K562 (cell line): ENCODE measurements around the gene RDH13. TPM values are rescaled to one million over a fixed set of nuclear protein-coding genes. Genes with fewer than 3 reads are reported as not detected.

Source experiments
- ATF1 ChIP-seq, 2 experiments: fragments of 450-650 bp in 1 of 2; IDR thresholded peaks; 2 replicates each; pipeline ENCODE4 v1.6.1; 2016; ENCODE audit warnings: missing compliant biosample characterization in 1 of 2, missing genetic modification characterization in 1 of 2
- CHCHD3 ChIP-seq: fragments of 250-450 bp; sonication (Bioruptor Pico); IDR thresholded peaks from 2 replicates; pipeline ENCODE4 v2.1.2; 2022; ENCODE audit warnings: mild to moderate bottlenecking
- CHD4 ChIP-seq: fragments of 200-600 bp; sonication (generic); IDR thresholded peaks from 3 replicates; pipeline ENCODE4 v1.6.1; 2012; ENCODE audit warnings: low read depth, mild to moderate bottlenecking, mixed read lengths, low read length, inconsistent platforms; ENCODE audit not compliant: insufficient read depth, insufficient replicate concordance, poor library complexity, severe bottlenecking
- CXXC5 ChIP-seq: fragments of 250-450 bp; sonication (Bioruptor Pico); IDR thresholded peaks from 2 replicates; pipeline ENCODE4 v1.8.0; 2022; ENCODE audit warnings: inconsistent platforms, mild to moderate bottlenecking, moderate library complexity
- DPF2 ChIP-seq: fragments of 450-650 bp; IDR thresholded peaks from 2 replicates; pipeline ENCODE4 v1.6.1; 2016
- HOXB6 ChIP-seq: fragments of 250-450 bp; sonication (Bioruptor Pico); IDR thresholded peaks from 2 replicates; pipeline ENCODE4 v1.5.1; 2022; ENCODE audit warnings: mild to moderate bottlenecking, borderline replicate concordance
- JUN ChIP-seq, 2 experiments: sonication (generic) in 1 of 2; formaldehyde crosslinking in 1 of 2; IDR thresholded peaks; 2 replicates each; pipeline versions ENCODE4 v1.6.1 to v1.8.0; 2012 to 2022; ENCODE audit warnings: borderline replicate concordance in 2 of 2, mild to moderate bottlenecking in 2 of 2, improper control_type of control experiment in 1 of 2, low read depth in 1 of 2, low read length in 1 of 2, missing genetic modification reagents in 1 of 2
- NFE2L1 ChIP-seq: fragments of 450-650 bp; IDR thresholded peaks from 2 replicates; pipeline ENCODE4 v1.6.1; 2016; ENCODE audit warnings: missing genetic modification characterization, low read depth, mild to moderate bottlenecking, missing compliant biosample characterization, moderate library complexity, borderline replicate concordance
- SMAD1 ChIP-seq: fragments of 150-350 bp; IDR thresholded peaks from 2 replicates; pipeline ENCODE4 v1.6.1; 2014; ENCODE audit warnings: low read length, low read depth; ENCODE audit not compliant: partially characterized antibody
- ZNF3 ChIP-seq: fragments of 250-450 bp; sonication (Bioruptor Pico); IDR thresholded peaks from 2 replicates; pipeline ENCODE4 v1.5.0; 2021; ENCODE audit warnings: mild to moderate bottlenecking, moderate library complexity
- polyA plus RNA-seq, 8 experiments: library from polyadenylated mRNA; depleted of rRNA in 4 of 8; stranded (reverse) in 5 of 8; unstranded in 3 of 8; fragments of >200 nt; fragmentation: Nextera tagmentation in 2 of 8; fragmentation: Illumina TruSeq in 1 of 8; extraction: Ambion mirVana in 2 of 8; extraction: Trizol in 1 of 8; gene quantifications; 2 replicates each; pipeline versions ENCODE4 v1.2.1 to v1.2.3, GENCODE V29; 2011 to 2014; ENCODE audit warnings: inconsistent platforms in 1 of 8, missing spikeins in 1 of 8
- total RNA-seq, 7 experiments: library from RNA; depleted of rRNA in 6 of 7; stranded (reverse); fragments of >200 nt in 6 of 7; fragmentation: Illumina TruSeq in 2 of 7; extraction: Trizol in 2 of 7; gene quantifications; 2 replicates each; pipeline versions ENCODE4 v1.2.1 to v1.2.3, GENCODE V29; 2011 to 2021; ENCODE audit warnings: low replicate concordance in 1 of 7
- TF ChIP-seq, protein P1 (sequence below): IDR thresholded peaks from 3 replicates; pipeline ENCODE4 v1.6.1; 2011; ENCODE audit warnings: borderline replicate concordance, mild to moderate bottlenecking, moderate library complexity; ENCODE audit not compliant: insufficient read length; ENCODE audit errors: extremely low read depth
- TF ChIP-seq, protein P2 (sequence below): sonication (generic); formaldehyde crosslinking; IDR thresholded peaks from 2 replicates; pipeline ENCODE4 v1.8.0; 2022; ENCODE audit warnings: mild to moderate bottlenecking, missing genetic modification reagents, borderline replicate concordance

The RDH13 gene
- total and polyA plus RNA-seq, 9 of the 15 experiments (the other 6 are each of a cell fraction or from before 2014, with no cell fraction given), result 7.5 to 70.3 (median 39.5) TPM

DNA sequence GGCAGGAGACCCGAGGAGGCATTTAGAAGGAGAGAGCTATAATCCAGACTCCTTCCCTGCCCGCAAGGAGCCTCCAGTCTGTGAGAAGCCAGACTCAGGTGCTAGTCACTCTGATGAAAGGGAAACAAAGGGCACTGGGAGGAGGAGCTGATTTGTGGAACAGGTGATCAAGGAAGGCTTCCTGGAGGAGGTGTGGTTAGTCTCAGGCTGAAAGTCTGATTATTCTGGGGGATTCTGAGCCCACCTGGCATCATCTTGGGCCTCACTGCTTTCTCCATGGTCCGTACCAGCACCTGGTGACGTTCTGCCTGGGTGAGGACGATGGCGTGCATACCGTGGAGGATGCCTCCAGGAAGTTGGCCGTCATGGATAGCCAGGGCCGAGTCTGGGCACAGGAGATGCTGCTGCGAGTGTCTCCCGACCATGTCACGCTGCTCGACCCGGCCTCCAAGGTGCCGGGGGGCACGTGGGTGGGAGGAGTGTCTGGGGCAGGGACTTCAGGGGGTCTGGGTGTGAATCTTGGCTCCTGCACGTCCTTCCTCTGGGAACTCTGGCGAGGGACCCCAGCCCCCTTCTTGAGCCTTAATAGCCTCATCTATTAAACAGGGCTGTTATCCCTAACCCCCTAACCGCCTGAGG, 16.6 kb upstream of the RDH13 start (continued):
- TF ChIP-seq, protein P1, sequence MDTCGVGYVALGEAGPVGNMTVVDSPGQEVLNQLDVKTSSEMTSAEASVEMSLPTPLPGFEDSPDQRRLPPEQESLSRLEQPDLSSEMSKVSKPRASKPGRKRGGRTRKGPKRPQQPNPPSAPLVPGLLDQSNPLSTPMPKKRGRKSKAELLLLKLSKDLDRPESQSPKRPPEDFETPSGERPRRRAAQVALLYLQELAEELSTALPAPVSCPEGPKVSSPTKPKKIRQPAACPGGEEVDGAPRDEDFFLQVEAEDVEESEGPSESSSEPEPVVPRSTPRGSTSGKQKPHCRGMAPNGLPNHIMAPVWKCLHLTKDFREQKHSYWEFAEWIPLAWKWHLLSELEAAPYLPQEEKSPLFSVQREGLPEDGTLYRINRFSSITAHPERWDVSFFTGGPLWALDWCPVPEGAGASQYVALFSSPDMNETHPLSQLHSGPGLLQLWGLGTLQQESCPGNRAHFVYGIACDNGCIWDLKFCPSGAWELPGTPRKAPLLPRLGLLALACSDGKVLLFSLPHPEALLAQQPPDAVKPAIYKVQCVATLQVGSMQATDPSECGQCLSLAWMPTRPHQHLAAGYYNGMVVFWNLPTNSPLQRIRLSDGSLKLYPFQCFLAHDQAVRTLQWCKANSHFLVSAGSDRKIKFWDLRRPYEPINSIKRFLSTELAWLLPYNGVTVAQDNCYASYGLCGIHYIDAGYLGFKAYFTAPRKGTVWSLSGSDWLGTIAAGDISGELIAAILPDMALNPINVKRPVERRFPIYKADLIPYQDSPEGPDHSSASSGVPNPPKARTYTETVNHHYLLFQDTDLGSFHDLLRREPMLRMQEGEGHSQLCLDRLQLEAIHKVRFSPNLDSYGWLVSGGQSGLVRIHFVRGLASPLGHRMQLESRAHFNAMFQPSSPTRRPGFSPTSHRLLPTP, result no peak
- TF ChIP-seq ZNF3 (no peak), CXXC5 (CRISPR knock-in tag) (no peak), HOXB6 (CRISPR knock-in tag) (no peak), DPF2 (no peak), CHCHD3 (CRISPR knock-in tag) (no peak), SMAD1 (no peak), ATF1 (CRISPR knock-in tag; IDR thresholded peaks at IDR 0.05) (no peak), ATF1 (tag; IDR thresholded peaks at IDR 0.05) (no peak), CHD4 (peak; percentile 11), NFE2L1 (tag) (no peak), JUN (IDR thresholded peaks at IDR 0.05; ENCODE audit: borderline replicate concordance, low read depth, low read length) (no peak), JUN (CRISPR knock-in tag; IDR thresholded peaks at IDR 0.05; ENCODE audit: borderline replicate concordance) (0 out of 2 replicates have a peak, but pooled peaks have one; percentile 37)
- TF ChIP-seq, protein P2, sequence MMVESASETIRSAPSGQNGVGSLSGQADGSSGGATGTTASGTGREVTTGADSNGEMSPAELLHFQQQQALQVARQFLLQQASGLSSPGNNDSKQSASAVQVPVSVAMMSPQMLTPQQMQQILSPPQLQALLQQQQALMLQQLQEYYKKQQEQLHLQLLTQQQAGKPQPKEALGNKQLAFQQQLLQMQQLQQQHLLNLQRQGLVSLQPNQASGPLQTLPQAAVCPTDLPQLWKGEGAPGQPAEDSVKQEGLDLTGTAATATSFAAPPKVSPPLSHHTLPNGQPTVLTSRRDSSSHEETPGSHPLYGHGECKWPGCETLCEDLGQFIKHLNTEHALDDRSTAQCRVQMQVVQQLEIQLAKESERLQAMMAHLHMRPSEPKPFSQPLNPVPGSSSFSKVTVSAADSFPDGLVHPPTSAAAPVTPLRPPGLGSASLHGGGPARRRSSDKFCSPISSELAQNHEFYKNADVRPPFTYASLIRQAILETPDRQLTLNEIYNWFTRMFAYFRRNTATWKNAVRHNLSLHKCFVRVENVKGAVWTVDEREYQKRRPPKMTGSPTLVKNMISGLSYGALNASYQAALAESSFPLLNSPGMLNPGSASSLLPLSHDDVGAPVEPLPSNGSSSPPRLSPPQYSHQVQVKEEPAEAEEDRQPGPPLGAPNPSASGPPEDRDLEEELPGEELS (CRISPR knock-in tag), result no peak
- TF ChIP-seq, all 486 proteins: peak for 21
